NCI-H2081 (cell line): ENCODE results near the gene MRPS16.
A peak's percentile ranks its signal among the peaks of the same experiment; 100 is the strongest.
"Not testable (repeated sequence)": the region's sequence is repeated elsewhere in the genome, so short reads cannot be mapped to it uniquely, and the experiment has no call there.

ENCODE experiments used
- DNase-seq, 2 experiments: peaks; one replicate each; lab custom pipeline; 2025; lab: John Stamatoyannopoulos, UW

Gene MRPS16

GRCh38 chr10:73252445-73253224 is at the start of gene MRPS16:
Gene MRPS16 (minus strand): TSS chr10:73252644. CDS start chr10:73252482, 162 bp downstream.
- DNase-seq: peak; percentile 85 to 94

GRCh38 chr10:73296946-73297345 is 44.5 kb upstream of the MRPS16 start:
- DNase-seq: no peak

DNA sequence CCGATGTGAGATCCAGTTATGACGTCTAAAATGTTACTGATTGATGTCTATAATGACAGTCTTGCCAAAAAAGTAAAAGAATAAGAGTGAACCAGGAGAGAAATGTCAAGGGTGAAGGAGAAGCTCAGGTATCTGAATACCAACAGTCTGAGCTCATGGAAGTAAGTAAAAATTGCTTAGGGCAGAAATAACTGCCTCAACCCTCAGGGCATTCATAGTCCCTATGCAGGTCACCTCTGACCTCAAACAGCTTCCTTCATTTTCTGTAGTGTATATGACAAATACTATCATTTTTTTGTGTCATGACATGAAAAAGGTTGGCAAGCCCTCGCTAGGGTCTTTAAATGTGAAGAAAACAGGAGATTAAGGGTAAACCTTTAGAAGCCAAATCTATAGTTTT is 41.0 kb upstream of the MRPS16 start:
- no peak for DNase-seq

DNA sequence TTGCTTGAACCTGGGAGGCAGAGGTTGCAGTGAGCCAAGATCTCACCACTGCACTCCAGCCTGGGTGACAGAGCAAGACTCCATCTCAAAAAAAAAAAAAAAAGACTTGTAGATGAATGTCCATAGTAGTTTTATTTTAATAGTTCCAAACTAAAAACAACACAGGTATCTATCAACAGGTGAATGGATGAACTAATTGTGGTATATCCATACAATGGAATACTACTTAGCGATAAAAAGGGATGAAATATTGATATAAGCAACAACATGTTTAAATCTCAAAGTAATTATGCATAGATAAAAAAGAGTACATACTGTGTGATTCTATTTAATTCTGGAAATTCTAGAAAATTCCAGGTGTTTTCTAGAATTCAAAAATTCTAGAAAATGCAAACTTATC is 37.5 kb upstream of the MRPS16 start:
- DNase-seq: no peak

DNA sequence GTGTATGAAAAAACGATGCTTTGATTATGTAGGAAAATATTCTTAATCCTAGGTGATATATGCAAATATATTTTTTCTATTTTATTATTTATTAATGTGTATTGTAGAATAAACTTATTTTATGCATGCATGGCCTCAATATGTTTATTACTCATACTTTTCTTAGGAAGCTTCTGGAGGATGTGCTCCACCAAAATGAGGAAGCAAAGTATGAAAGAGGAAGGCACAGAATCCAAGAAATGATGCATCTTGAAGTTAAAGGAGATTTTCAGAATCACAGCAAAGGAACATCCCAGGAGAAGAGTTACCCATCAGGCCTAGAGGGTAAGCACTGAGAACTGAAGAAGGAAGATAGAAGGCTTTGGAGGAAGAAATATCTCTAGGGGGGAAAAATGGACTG is 35.0 kb upstream of the MRPS16 start:
- DNase-seq: no peak

- no peak for DNase-seq
Observed at GRCh38 chr10:73281097-73281496, 28.7 kb upstream of the MRPS16 start.

- no peak for DNase-seq
Observed at GRCh38 chr10:73264423-73264822, 12.0 kb upstream of the MRPS16 start.

DNA sequence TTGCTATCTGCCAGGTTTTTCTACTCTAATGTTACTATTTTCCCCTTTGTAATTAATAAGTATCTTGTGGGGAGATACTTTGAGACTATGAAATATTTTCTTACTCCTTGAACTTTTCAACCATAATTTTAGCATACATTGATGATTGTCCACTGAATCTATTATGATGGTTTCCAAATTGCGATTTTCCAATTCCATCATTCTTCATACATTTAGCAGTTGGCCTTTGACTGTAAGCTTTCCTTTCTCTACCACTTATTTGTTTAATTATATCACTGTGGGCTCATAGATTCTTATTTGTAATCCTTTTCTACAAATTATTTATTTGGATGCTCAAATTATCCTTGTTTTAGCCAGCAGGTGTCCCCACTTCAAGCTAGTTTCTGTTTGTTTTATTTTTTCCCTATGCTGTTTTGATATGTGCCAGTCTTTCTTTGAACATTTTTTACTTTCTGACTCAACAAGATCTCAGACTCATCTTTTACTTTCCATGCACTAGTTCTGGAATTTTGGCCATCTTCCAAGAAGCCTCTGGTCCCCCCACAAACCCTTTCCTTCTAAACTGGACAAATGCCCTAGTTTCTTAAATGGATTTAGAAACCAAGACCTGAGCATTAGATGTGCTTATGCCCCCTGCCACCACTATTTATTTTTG is 11.4 kb upstream of the MRPS16 start:
- DNase-seq: peak in 1 of 2 experiments; percentile 1

GRCh38 chr10:73262880-73263555 is 10.6 kb upstream of the MRPS16 start:
- no peak for DNase-seq

- no peak for DNase-seq
Observed at GRCh38 chr10:73262105-73262730, 9.8 kb upstream of the MRPS16 start.

DNA sequence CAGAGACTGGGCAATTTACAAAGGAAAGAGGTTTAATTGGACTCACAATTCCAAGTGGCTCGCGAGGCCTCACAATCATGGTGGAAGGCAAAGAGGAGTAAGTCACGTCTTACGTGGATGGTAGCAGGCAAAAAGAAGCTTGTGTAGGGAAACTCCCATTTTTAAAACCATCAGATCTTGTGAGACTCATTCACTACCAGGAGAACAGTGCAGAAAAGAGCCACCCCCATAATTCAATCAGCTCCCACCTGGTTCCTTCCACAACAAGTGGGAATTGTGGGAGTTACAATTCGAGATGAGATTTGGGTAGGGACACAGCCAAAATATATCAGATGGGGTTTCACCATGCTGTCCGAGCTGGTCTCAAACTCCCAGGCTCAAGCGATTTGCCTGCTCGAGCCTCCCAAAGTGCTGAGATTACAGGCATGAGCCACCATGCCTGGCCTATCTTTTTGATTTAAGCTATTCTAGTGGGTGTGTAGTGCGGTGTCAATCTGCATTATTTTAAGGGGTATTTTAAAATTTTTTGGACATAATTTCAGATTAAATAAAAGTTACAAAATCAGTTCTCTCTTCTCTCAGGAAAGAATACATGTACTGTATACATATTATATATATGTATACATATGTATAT is 9.0 kb upstream of the MRPS16 start:
- no peak for DNase-seq

DNA sequence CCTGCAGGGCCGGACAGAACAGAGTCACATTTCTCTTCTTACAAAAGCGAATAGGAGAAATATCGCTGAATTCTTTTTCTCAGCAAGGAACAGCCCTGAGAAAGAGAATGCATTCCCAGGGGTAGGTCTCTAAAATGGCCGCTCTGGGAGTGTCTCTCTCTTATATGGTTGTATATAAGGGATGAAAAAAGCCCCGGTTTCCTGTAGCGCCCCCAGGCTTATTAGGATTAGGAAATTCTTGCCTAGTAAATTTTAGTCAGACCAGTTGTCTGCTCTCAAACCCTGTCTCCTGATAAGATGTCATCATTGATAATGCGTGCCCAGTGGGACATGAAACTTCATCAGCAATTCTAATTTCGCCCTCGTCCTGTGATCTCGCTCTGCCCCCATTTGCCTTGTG is 6.2 kb upstream of the MRPS16 start:
- DNase-seq: not testable (repeated sequence)

GRCh38 chr10:73253225-73253555 is 746 bp upstream of the MRPS16 start:
- DNase-seq: no peak

GRCh38 chr10:73251683-73252444 is 580 bp downstream of the MRPS16 start:
- DNase-seq: no peak

- no peak for DNase-seq
Observed at GRCh38 chr10:73248259-73248724, 4.2 kb downstream of the MRPS16 start.

DNA sequence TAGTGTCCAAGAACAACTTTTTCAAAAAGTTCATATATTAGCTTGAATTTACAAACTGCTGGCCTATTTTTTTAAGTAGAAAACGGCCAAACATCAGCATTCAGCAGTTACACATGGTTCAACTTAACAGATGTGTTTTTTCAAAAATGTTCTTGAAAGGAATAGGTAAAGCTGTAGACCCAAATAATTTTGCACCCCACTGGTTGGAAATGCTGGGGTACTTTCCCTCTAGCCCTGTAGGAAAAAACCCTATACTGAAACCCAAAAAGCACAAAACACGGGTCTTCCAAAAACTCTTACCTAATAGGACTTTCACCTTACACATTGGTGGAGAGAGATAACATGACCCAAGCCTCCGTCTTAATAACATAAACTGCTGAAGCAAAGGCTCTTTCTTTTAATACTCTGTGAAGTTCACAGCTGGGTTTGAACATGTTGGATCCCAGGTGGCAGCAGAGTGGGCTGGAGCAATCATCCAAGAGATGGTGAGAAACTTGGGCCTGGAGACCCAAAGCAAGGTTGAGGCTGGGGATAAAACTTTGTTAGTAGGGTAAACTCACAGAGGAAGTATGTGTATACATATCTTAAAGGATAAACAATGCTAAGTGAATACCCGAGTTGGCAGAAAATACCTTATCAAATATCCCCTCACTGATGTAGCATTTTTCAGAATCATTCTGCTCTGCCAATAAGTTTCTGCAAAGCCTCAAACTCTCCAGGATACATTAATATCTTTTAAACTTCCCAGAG is 4.8 kb downstream of the MRPS16 start:
- no peak for DNase-seq

DNA sequence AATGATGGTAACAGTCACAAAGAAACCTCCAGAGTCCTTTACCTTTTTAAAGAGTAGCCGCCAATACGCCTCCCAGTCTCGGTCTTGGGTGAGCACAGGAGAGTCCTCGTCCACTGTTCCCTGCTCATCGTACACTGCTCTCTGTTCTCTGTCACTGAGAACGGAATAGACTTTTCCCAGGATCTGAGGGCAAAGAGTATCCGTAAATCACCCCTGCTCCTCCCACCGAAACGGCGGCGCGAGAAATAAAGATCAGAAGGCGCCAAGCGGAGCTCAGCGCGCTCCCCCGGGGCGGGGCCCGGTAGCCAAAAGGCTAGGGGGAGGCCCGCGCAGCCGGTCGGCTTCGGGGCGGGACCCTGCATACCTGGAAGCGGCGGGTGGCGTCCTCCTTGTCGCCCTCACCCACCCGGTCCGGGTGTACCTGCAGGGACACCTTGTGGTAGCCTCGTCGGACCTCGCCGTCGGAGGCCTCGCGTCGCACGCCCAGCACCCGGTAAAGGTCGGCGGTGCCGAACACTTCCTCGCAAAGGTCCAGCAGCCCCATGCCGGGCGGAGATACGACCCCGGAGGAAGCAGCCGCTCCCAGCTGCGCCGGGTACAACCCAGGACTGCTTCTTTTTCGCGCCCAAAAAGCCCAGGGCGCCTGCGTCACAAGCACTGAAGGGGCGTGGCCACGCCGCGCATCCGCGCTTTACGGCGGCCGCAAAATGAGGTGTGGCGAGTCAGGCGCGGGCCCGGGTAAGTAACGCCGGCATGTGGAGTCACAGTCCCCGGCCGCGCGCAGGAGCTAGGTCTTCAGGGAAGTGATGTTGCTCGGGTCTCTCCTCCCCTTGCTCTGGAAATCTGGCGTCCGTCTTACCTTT is 5.6 kb downstream of the MRPS16 start, which contains the start of gene DNAJC9:
Gene DNAJC9, minus strand, starts transcription at position 610 of the 863 bp plus-strand sequence. Its CDS starts 66 bp downstream, at position 544.
- DNase-seq: peak; percentile 88 to 89

- DNase-seq: no peak
Observed at GRCh38 chr10:73246322-73246645, 6.2 kb downstream of the MRPS16 start.

DNA sequence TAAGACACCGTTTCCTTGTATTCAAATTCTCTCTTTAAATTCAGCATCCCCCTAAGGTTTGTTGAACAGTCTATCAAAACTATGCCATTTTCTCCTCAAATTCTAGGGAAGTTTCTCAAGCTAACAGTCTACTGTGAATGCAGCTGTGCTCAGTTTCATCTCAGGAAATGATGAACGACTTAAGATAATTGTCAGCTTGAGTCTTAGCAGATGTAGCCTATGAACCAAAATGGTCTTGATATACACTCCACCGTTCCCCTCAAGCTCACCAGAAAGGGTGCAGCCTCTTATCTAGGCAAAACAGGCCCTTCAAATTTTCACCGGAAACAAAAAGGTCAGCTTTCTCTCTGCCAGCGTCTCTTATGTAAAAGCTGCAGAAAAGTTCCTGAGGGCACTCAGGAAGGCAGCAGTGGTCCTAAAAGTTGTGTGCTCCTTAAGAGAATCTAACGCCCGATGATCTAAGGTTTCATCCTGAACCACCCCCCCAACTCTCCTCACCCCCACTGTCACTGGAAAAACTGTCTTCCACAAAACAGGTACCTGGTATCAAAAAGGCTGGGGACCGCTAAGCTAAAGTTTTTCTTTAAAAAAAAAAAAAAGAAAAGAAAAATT is 7.5 kb downstream of the MRPS16 start:
- DNase-seq: no peak
